GM21528 (cell line): Measurements from ENCODE around the gene GNAS.
A peak's percentile ranks its signal among the peaks of the same experiment; 100 is the strongest.

Source experiments
- ATAC-seq: cut with Tn5 transposase; IDR thresholded peaks from one replicate; pipeline ENCODE4 v1.9.1; 2021; ENCODE audit warnings: mild to moderate bottlenecking, moderate library complexity; ENCODE audit not compliant: unreplicated experiment, low FRiP score

GNAS gene

DNA sequence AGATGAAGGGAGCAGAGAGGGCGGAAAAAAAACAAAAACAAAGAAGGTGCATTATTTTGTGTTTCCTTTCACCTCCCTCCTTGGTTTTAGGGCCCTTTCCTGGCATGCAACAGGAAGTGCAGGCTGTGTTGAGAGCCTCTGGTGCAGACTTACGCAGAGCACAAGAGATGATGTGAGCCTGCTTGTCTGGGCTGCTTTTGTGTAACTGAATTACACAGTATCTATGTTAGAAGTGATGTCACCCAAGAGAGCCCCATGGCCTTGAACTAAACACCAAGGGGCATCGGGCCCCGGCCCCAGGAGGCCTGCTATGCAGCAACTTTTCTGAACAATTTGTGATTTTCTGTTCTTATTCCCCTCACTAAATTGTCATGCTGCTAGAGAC is 25.5 kb downstream of the GNAS start:
- no peak for ATAC-seq

DNA sequence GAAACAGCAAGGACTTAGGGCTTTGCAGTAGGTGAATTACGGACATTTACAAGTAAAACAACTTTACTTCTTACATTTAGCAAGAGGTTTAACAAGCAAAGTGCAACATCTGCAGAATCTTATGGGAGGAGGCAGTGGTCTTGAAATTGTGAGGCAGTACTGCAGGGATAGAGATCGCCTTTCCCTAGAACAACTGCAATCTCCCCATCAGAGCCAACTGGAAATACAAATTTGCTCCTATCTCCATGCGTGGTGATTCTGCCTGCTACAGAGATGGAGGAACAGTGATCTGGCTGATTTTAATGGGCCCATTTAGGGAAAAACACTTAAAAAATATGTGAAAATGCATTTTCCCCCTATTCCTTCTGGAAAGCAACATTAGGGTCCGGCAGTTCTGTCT is 25.9 kb downstream of the GNAS start:
- no peak for ATAC-seq

GRCh38 chr20:58880441-58880840 is 27.9 kb downstream of the GNAS start:
- ATAC-seq, result no peak

DNA sequence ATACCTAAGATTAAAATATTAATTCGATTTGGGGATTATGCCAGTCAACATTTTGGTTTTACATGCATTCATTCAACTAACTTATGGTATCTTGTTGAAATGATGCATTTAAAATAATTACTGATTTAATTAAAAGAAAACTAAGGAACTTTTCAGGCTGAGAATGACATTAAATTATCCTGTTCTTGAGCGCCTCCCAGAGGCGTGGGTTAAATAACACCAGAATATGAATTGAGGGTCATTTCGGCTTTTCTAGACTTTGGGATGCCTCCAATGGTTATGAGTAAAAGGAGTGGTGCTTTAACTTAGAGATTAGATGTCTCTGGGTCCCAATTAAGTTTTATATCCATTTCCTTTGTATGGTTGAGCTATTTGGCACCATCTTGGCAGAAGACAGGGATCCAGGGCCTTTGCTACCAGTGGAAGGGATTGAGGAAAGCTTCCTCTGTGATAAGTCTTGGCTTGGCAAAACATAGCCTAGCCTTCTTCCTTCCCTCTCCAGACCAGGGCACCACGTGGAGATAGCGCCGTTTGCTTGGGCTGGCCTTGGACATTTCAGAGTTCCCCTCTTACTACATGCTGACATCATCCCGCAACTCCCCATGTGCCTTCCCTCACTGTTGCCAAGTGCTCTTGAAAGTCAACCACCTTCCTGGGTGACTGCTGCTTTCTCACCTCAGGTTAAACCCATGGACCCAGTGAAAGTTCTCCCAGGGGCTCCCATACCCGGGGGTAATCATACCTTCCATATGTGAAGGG is 28.7 kb downstream of the GNAS start:
- ATAC-seq, result no peak

DNA sequence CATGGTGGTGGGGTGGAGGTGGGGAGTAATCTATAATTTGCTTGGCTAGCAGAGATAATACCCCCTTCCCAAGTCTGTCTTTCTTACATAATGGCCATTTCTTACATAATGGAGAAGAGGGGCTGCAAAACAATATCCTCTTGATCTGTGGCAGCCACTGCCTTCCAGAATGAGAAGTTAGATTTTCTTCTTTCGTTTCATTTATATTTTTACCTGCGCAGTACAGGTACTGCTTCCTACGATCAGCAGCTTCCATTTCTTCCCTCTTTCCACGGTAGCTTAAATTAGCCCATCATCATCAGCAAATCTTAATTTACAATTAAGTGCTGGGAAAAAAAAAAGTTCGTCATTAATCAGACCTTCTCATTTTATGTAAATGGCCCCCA is 30.2 kb downstream of the GNAS start:
- ATAC-seq, result no peak

GRCh38 chr20:58883241-58883691 is 30.8 kb downstream of the GNAS start:
- no peak for ATAC-seq

DNA sequence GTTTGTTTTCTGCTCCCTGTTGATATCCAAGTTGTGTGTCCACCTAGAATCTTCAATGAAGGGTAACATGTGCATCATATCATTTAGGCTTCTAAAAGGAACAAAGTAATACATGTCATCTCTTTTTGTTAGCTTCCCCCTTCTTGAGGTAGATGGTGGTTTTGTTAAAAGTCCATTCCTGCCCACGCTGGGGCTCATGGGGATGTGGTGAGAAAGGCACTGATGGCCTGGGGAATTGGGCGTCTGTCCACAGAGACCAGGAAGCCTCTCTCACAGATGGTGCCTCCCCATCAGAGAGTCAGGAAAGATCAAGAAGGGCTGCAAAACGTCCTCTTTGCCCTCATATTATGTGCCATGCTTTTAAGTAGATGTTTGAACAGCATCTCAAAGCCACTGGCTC is 32.5 kb downstream of the GNAS start:
- ATAC-seq, result no peak

DNA sequence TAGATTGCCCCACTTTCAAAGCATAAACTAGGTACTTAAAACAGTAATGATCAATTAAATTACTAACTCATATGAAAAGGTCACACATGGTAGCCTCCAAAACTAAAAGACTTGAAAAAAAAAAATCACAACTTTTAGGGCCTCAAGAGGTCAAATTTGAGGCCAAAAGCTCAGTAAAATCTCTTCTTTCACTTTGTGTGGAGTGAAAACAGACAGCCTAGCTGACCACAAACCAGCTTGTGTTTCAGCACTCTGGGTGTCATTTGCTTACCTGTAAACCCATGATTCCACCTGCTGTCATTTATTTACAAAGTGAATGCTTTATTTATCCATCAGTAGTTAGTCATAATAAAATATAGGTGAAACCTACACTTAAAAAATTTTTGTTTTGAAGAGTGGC is 34.0 kb downstream of the GNAS start:
- no peak for ATAC-seq

DNA sequence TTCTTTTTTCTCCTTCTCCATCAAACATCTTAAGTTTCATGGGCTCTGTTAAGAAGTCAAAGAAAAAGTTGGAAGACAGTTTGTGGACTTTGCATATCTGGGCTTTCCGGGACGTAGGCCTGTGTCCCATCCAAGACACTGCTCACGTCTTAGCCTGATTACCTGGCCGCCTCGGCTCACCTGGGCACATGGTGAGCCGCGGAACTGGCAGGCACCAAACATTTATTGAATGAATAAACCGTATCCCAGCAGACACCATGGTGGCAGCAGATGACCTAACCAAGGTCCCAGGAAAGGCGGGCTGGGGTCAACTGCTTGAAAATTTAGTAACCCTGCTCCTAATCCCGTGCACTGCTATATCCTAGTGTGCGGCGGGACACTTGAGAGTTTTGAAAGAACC is 35.6 kb downstream of the GNAS start:
- no peak for ATAC-seq

DNA sequence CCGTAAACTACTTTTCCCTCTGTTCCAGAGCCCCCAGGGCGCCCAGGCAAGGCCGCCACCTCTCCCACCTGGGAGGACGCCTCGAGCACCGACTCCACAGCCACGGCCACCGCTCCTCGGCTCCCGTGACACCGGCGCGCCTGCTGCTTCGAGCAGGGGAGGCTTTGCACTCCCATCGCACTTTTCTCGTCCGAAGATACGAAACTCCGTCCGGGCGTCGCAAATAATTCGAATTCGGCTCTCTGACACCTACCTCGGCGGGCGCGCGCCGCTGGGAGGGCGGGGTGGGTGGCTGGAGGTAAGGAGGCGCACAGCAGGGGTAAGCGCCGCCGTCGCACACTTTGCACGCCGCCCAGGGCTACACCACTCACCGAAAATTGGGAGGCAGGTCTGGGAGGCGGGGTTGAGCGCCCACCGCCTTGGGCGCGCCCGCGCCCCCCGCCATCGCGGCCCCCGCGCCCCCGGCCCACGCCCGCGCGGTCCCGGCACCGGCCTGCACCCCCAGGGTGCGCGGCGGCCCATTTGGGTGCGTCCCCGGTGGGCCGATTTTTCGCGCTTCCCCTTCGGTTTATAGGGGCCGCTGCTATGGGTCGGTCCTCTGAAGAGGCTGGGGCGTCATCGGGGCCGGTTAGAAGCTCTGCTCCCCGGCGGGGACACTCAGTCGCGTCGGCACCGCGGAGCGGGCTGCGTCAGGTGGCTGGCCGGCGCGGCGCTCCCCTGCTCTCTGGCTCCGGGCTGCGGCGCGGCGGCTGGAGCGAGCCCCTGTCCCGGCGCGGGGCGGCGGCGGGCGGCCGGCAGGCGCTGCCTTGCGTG is 36.2 kb downstream of the GNAS start:
- peak; percentile 39 for ATAC-seq

DNA sequence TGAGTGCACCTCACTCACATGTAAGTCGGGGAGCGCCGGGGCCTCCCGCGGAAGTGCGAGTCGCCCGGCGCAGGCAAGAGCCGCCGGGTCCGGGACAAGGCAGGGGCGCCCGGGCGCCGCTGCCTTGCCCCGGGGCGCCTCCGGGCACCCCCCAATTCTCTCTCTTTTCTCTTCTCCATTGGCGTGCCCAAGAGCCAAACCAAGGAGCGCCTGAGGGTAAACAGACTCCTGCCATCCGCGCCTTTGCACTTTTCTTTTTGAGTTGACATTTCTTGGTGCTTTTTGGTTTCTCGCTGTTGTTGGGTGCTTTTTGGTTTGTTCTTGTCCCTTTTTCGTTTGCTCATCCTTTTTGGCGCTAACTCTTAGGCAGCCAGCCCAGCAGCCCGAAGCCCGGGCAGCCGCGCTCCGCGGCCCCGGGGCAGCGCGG is 36.8 kb downstream of the GNAS start:
- ATAC-seq, result no peak

GRCh38 chr20:58889798-58890517 is 37.4 kb downstream of the GNAS start:
- no peak for ATAC-seq

DNA sequence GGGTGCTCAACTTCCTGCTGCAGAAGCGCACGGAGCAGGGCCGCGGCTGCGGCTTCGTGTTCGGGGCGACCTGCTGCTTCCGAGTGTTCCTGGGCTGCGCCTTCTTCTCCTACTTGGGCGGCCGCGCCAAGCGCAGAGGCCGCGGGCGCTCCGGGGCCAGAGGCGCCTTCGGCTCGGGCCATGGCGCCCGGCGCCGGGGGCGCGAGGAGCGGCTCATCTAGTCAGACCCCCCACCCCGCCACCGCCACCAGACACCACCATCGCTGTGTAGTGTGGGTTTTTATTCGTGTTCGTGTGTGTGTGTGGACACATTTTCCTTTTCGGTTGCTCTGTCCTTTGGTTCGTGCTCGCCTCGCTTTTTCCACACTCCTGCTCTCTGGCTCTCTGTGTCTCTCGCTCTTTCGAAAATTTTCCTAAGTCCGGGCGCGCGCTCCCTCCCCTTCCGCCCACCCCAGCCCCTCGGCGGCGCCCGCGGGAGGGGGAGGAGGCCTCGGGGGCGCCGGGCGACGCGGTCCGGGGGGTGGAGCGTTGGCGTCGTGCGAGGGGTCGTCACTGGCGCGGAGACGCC is 38.1 kb downstream of the GNAS start:
- ATAC-seq, result peak; percentile 21

DNA sequence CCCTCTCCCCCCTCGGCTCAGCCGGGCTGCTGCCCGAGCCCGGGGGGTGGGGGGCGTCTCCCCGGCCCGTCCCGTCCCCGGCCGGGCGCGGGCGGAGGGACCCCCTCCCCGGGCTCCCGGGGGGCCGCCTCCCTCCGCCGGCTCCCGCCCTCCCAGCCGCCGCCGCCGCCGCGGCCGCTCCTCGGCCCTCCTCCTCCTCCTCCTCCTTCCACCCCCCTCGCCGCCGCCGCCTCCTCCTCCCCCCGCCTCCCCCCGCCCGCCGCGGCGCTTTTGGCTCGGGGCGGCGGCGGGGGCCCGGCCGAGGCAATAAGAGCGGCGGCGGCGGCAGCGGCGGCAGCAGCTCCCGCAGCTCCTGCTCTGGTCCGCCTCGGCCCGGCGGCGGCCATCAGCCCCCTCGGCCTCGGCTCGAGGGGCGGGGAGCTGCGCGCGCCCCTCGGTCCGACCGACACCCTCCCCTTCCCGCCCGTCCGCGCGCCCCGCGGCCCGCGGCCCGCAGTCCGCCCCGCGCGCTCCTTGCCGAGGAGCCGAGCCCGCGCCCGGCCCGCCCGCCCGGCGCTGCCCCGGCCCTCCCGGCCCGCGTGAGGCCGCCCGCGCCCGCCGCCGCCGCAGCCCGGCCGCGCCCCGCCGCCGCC is 38.7 kb downstream of the GNAS start:
- peak; percentile 13 for ATAC-seq

DNA sequence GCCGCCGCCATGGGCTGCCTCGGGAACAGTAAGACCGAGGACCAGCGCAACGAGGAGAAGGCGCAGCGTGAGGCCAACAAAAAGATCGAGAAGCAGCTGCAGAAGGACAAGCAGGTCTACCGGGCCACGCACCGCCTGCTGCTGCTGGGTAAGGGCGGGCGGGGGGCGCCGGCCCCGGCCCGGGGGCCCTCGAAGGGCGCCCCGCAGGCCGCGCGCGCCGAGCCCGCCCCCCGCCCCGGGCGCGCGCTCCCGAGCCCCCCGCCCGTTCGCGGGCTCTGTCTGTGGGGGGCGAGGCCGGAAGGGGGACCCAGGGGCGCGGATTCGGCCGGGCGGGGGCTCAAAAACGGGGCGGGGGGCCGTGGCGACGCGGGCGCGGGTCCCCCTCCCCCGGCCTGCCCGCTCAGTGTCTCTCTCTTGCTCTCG is 39.2 kb downstream of the GNAS start:
- peak; percentile 4 for ATAC-seq

DNA sequence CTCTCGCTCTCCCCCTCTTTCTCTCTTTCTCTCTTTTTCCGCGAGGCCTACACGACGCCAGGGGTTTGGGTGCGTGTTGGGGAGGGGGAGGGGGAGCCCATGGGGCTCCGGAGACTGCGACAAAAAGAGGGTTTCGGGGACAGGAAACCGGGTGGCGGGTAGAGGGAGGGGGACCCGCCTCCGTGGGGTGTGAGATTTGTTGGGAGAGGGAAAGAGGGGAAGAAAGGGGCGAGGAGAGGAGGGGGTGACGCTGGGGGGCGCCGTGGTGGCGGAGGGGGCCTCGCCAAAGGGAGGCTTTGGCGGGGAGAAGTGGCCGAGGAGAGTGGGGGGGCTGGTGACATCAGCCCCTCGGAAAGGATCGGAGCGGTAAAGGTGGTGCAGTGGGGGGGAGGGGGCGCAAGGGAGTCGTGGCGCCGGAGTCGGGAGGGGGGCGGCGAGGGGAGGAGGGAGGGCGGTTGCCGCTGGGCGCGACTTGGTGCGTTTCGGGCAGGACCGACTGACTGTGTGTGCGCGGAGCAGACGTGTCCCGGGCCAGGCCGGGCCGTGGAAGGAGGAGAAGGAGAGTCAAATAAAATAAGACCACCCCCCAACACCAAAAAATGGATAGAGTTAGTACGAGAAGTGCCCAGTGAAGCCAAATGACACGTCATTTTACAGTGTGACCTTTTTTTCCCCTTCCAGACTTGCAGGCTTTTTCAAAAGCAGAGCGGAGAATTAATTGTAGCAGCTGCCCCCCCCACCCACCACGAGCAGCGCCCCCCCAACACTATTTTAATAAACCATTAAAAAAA is 39.8 kb downstream of the GNAS start:
- ATAC-seq, result no peak

- no peak for ATAC-seq
These were observed 40.4 kb downstream of the GNAS start for GRCh38 chr20:58892932-58893224.

DNA sequence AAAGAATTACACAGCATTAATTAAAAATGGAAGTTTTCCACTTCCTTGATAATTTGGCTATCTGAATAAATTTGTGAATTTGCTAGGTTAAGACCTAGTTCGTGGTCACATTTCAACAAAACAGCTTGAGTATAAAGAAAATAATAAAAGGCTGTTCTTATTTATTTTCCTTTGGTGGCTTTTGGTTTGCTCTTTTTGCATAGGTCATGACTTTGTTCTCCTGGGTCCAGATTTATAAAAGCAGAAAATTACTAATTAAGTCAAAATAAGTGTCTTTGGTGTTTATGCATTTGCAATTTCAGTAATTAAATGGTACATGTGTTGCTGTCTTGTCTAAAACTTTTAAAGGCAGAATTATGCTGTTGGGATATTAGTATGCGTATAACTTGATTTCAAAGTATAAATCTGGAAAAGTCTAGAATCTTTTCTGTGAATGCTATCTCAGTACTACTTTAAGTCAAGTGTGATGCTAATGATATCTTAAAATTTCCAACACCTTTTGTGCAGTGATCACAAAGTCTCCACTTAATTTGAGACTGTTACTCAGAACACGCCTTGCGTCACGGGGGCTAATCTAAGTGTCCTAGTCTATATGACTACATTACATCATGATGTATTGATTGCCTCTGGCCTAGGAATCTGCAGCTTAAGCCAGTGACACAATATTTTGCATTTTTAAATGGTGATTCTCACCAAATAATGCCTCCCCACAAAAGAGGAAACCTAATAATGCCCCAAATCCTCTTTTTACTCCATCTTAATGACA is 41.0 kb downstream of the GNAS start:
- no peak for ATAC-seq
